GM23338 (cell line): ENCODE data around the gene MARCHF10. TPM values are rescaled to one million over a fixed set of nuclear protein-coding genes. Genes with fewer than 3 reads are reported as not detected.

Source experiments
- ATAC-seq: fragments of 200-7000 bp; cut with Tn5 transposase; 3 replicates; pipeline ENCODE4 v1.9.1; 2020
- DNase-seq: peaks from one replicate; pipeline ENCODE4 v3.0.0-alpha.2; 2015; ENCODE audit warnings: low spot score
- H2AFZ ChIP-seq: fragments of 200-600 bp; sonication (generic); 2 replicates; pipeline ENCODE4 v1.8.0; 2016; ENCODE audit warnings: antibody characterized with exemption, mild to moderate bottlenecking, moderate library complexity
- H3F3A ChIP-seq: fragments of 200-600 bp; sonication (generic); replicated peaks from 2 replicates; pipeline ENCODE4 v1.8.0; 2017; ENCODE audit warnings: antibody characterized with exemption, mixed run types, low read depth
- H3K27ac ChIP-seq: fragments of 200-600 bp; sonication (generic); 2 replicates; pipeline ENCODE4 v1.6.1; 2016; ENCODE audit warnings: low read depth
- H3K27me3 ChIP-seq: fragments of 200-600 bp; sonication (generic); 2 replicates; pipeline ENCODE4 v1.8.0; 2016; ENCODE audit warnings: mild to moderate bottlenecking, mixed run types, moderate library complexity; ENCODE audit not compliant: insufficient read depth
- H3K36me3 ChIP-seq: fragments of 200-600 bp; sonication (generic); 2 replicates; pipeline ENCODE4 v1.8.0; 2016; ENCODE audit warnings: mild to moderate bottlenecking; ENCODE audit not compliant: insufficient read depth
- H3K4me1 ChIP-seq: fragments of 200-600 bp; sonication (generic); 2 replicates; pipeline ENCODE4 v1.8.0; 2016; ENCODE audit warnings: mild to moderate bottlenecking, moderate library complexity; ENCODE audit not compliant: insufficient read depth
- H3K4me2 ChIP-seq: fragments of 200-600 bp; sonication (generic); 2 replicates; pipeline ENCODE4 v1.7.1; 2017; ENCODE audit warnings: mixed run types
- H3K4me3 ChIP-seq: fragments of 200-600 bp; sonication (generic); 2 replicates; pipeline ENCODE4 v1.6.1; 2016; ENCODE audit warnings: mixed run types
- H3K79me2 ChIP-seq: fragments of 200-600 bp; sonication (generic); replicated peaks from 2 replicates; pipeline ENCODE4 v1.8.0; 2017; ENCODE audit warnings: mild to moderate bottlenecking; ENCODE audit not compliant: insufficient read depth
- H3K9me2 ChIP-seq: fragments of 200-600 bp; sonication (generic); 2 replicates; pipeline ENCODE4 v1.8.0; 2017; ENCODE audit not compliant: insufficient read depth
- H4K20me1 ChIP-seq: fragments of 200-600 bp; sonication (generic); replicated peaks from 2 replicates; pipeline ENCODE4 v1.8.0; 2017; ENCODE audit warnings: mild to moderate bottlenecking; ENCODE audit not compliant: insufficient read depth
- H3K27ac Mint-ChIP-seq: 2 replicates; pipeline ENCODE4 v1.8.0; 2020; ENCODE audit warnings: inconsistent platforms, mild to moderate bottlenecking, moderate library complexity, mixed read lengths
- H3K27me3 Mint-ChIP-seq: 3 replicates; pipeline ENCODE4 v1.8.0; 2022; ENCODE audit warnings: low read depth, mild to moderate bottlenecking, moderate library complexity, mixed read lengths, inconsistent platforms; ENCODE audit not compliant: insufficient read depth, poor library complexity
- H3K36me3 Mint-ChIP-seq: 3 replicates; pipeline ENCODE4 v1.8.0; 2021; ENCODE audit warnings: low read depth, mild to moderate bottlenecking, inconsistent platforms, moderate library complexity, mixed read lengths
- H3K4me1 Mint-ChIP-seq: 3 replicates; pipeline ENCODE4 v1.8.0; 2020; ENCODE audit warnings: mild to moderate bottlenecking, inconsistent platforms, mixed read lengths
- H3K4me3 Mint-ChIP-seq: 3 replicates; pipeline ENCODE4 v1.8.0; 2021; ENCODE audit warnings: moderate library complexity, mild to moderate bottlenecking, inconsistent platforms, mixed read lengths
- H3K9me3 Mint-ChIP-seq: 3 replicates; pipeline ENCODE4 v1.8.0; 2020; ENCODE audit warnings: moderate library complexity, mild to moderate bottlenecking, inconsistent platforms, mixed read lengths
- EZH2 ChIP-seq: fragments of 200-600 bp; sonication (generic); IDR thresholded peaks from one replicate; pipeline ENCODE4 v1.8.0; 2017; ENCODE audit warnings: antibody characterized with exemption, mild to moderate bottlenecking, low read depth; ENCODE audit not compliant: unreplicated experiment
- JUNB ChIP-seq: IDR thresholded peaks from one replicate; pipeline ENCODE4 v1.6.1; 2016; ENCODE audit warnings: antibody characterized with exemption; ENCODE audit not compliant: unreplicated experiment
- NANOG ChIP-seq: IDR thresholded peaks from 2 replicates; pipeline ENCODE4 v1.6.1; 2016; ENCODE audit warnings: antibody characterized with exemption, borderline replicate concordance
- STAT1 ChIP-seq: IDR thresholded peaks from one replicate; pipeline ENCODE4 v1.6.1; 2016; ENCODE audit warnings: antibody characterized with exemption; ENCODE audit not compliant: unreplicated experiment
- ZNF114 ChIP-seq: fragments of 250-450 bp; sonication (Bioruptor Pico); IDR thresholded peaks from 2 replicates; pipeline ENCODE4 v1.5.0; 2020; ENCODE audit warnings: mild to moderate bottlenecking, moderate library complexity
- ZNF331 ChIP-seq: fragments of 250-450 bp; sonication (Bioruptor Pico); IDR thresholded peaks from 2 replicates; pipeline ENCODE4 v1.5.0; 2020; ENCODE audit warnings: low read depth, mild to moderate bottlenecking, moderate library complexity
- polyA plus RNA-seq: library from polyadenylated mRNA; unstranded; fragments of >200 nt; fragmentation: Nextera tagmentation; extraction: Ambion mirVana; gene quantifications from 2 replicates; pipeline ENCODE4 v1.2.1, GENCODE V29; 2016
- total RNA-seq: library from RNA; depleted of rRNA; stranded (reverse); fragments of >200 nt; shearing (Covaris generic); gene quantifications from 2 replicates; pipeline ENCODE4 v1.2.3, GENCODE V29; 2014
- TF ChIP-seq, protein P1 (sequence below): IDR thresholded peaks from 2 replicates; pipeline ENCODE4 v1.6.1; 2016; ENCODE audit warnings: antibody characterized with exemption
- TF ChIP-seq, protein P2 (sequence below), 2 experiments: fragments of 200-600 bp in 1 of 2; sonication (generic) in 1 of 2; conservative IDR thresholded peaks; 2 replicates each; pipeline versions ENCODE4 v1.5.1 to v1.6.1; 2016 to 2017; ENCODE audit warnings: antibody characterized with exemption in 2 of 2, low read depth in 2 of 2, mild to moderate bottlenecking in 2 of 2, moderate library complexity in 1 of 2

Gene MARCHF10
- total and polyA plus RNA-seq, 2 experiments from 2014 or later = 0.50 TPM; not detected in 1

DNA sequence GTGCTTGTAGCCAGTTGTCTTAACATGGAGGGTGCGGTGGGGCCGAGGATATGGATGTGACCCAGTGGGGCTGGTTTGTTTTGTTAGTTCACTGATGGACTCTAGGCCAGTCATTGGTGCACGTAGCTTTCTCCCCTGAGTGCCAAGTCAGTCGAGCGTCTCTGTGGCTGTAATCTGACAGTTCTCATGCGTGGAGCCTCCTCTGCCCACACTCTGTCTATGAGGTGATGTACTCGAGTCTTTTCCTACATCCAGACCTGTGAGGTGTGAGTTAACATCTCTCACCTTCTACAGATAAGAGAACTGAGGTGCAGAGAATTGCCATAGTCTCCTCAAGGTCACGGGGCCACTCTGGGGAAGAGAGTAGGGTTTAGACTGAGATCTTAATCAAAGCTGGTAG, 90.2 kb downstream of the MARCHF10 start:
- ATAC-seq = no peak
- TF ChIP-seq STAT1 = no peak

DNA sequence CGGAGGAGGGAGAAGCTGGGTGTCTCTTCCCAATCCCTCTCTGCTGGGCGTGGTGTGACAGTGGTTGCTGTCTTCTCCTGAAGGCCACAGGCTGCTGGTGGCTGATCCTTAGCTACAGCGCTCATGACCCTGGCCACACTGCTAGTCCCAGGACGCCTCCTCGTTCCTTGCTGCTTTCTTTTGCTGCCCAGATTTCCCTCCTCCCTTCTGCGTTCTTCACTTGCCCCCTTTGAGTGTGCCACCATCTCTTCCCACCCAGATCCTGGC, 90.6 kb downstream of the MARCHF10 start:
- Histone ChIP-seq H3F3A (no peaks in the 10 kb centered on the region), H3K36me3 (no peaks in the 10 kb centered on the region), H3K9me2 (no peaks in the 10 kb centered on the region), H3K79me2 (no peaks in the 10 kb centered on the region), H2AFZ (peak overlapping the region; percentile 78; the same call in 1 of the 2 replicates), H4K20me1 (no peaks in the 10 kb centered on the region), H3K27me3 (no peaks in the 10 kb centered on the region), H3K4me1 (peaks cover 3% of the 10 kb centered on the region; the same call in 1 of the 2 replicates), H3K4me2 (no peak overlapping the region), H3K27ac (no peak overlapping the region), H3K4me3 (no peak overlapping the region)
- Mint-ChIP-seq H3K27ac (peak overlapping the region; percentile 22; the same call in 1 of the 2 replicates), H3K27me3 (peaks cover 6% of the 10 kb centered on the region), H3K4me3 (no peak overlapping the region), H3K36me3 (no peaks in the 10 kb centered on the region), H3K4me1 (peaks cover 14% of the 10 kb centered on the region), H3K9me3 (no peaks in the 10 kb centered on the region)
- TF ChIP-seq ZNF114 (no peak), EZH2 (no peak), ZNF331 (CRISPR knock-in tag) (no peak), JUNB (no peak), NANOG (no peak)
- TF ChIP-seq, protein P1, sequence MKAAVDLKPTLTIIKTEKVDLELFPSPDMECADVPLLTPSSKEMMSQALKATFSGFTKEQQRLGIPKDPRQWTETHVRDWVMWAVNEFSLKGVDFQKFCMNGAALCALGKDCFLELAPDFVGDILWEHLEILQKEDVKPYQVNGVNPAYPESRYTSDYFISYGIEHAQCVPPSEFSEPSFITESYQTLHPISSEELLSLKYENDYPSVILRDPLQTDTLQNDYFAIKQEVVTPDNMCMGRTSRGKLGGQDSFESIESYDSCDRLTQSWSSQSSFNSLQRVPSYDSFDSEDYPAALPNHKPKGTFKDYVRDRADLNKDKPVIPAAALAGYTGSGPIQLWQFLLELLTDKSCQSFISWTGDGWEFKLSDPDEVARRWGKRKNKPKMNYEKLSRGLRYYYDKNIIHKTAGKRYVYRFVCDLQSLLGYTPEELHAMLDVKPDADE = no peak
- TF ChIP-seq, protein P2, sequence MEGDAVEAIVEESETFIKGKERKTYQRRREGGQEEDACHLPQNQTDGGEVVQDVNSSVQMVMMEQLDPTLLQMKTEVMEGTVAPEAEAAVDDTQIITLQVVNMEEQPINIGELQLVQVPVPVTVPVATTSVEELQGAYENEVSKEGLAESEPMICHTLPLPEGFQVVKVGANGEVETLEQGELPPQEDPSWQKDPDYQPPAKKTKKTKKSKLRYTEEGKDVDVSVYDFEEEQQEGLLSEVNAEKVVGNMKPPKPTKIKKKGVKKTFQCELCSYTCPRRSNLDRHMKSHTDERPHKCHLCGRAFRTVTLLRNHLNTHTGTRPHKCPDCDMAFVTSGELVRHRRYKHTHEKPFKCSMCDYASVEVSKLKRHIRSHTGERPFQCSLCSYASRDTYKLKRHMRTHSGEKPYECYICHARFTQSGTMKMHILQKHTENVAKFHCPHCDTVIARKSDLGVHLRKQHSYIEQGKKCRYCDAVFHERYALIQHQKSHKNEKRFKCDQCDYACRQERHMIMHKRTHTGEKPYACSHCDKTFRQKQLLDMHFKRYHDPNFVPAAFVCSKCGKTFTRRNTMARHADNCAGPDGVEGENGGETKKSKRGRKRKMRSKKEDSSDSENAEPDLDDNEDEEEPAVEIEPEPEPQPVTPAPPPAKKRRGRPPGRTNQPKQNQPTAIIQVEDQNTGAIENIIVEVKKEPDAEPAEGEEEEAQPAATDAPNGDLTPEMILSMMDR (conservative IDR thresholded peaks at IDR 0.05; ENCODE audit: low read depth in 2 of 2) = no peak
- ATAC-seq (no peak), DNase-seq (no peak)

More for the DNA sequence above, 90.2 kb downstream of the MARCHF10 start:
- no peaks in the 10 kb centered on the region for H3K27me3 ChIP-seq
- Mint-ChIP-seq H3K4me1 (peaks cover 14% of the 10 kb centered on the region), H3K27me3 (peaks cover 4% of the 10 kb centered on the region), H3K27ac (peak overlapping the region; percentile 22; the same call in 1 of the 2 replicates), H3K36me3 (no peaks in the 10 kb centered on the region), H3K9me3 (no peaks in the 10 kb centered on the region), H3K4me3 (no peak overlapping the region)
- no peaks in the 10 kb centered on the region for H3K36me3 ChIP-seq
- H3F3A ChIP-seq = no peaks in the 10 kb centered on the region
- DNase-seq = no peak
- H3K9me2 ChIP-seq = no peaks in the 10 kb centered on the region
- H4K20me1 ChIP-seq = no peaks in the 10 kb centered on the region
- H2AFZ ChIP-seq = no peak overlapping the region
- no peaks in the 10 kb centered on the region for H3K79me2 ChIP-seq
- H3K4me2 ChIP-seq = no peak overlapping the region
- no peak overlapping the region for H3K4me3 ChIP-seq
- H3K27ac ChIP-seq = no peak overlapping the region
- H3K4me1 ChIP-seq = peaks cover 3% of the 10 kb centered on the region; the same call in 1 of the 2 replicates
